Panc1 (cell line): ENCODE measurements around the gene AIRE.

Experiments used
- CTCF ChIP-seq: fragments of 450-650 bp; IDR thresholded peaks from 2 replicates; pipeline ENCODE4 v1.5.1; 2017; ENCODE audit warnings: mild to moderate bottlenecking
- POLR2AphosphoS5 ChIP-seq: IDR thresholded peaks from 2 replicates; pipeline ENCODE4 v1.6.1; 2012; ENCODE audit warnings: mild to moderate bottlenecking, low read depth, low read length, moderate library complexity
- REST ChIP-seq, 2 experiments: IDR thresholded peaks; 2 replicates each; pipeline ENCODE4 v1.6.1; 2011 to 2012; ENCODE audit warnings: low read depth in 2 of 2, control low read depth in 1 of 2, low read length in 1 of 2, mild to moderate bottlenecking in 1 of 2, moderate library complexity in 1 of 2; ENCODE audit not compliant: insufficient read depth in 1 of 2
- SIN3A ChIP-seq: IDR thresholded peaks from 2 replicates; pipeline ENCODE4 v1.6.1; 2012; ENCODE audit warnings: low read depth, mild to moderate bottlenecking, low read length, moderate library complexity, borderline replicate concordance; ENCODE audit not compliant: insufficient read depth
- TCF7L2 ChIP-seq: IDR thresholded peaks from 2 replicates; pipeline ENCODE4 v1.6.1; 2011; ENCODE audit warnings: mild to moderate bottlenecking, low read depth, low read length, inconsistent platforms

GRCh38 chr21:44292812-44293195 is 7.1 kb downstream of the AIRE start:
- no peak for TF ChIP-seq CTCF
- TF ChIP-seq REST (IDR thresholded peaks at IDR 0.05; ENCODE audit: insufficient read depth in 1 of 2, low read depth in 2 of 2, low read length in 1 of 2): no peak
- TF ChIP-seq POLR2AphosphoS5: no peak
- no peak for TF ChIP-seq SIN3A
- TF ChIP-seq TCF7L2: no peak
